Measurements from ENCODE around the gene NRXN3.

The NRXN3 gene

GRCh38 chr14:79376557-79376956 lies 1206.4 kb downstream of the NRXN3 start:
- in situ Hi-C loops (cut with HindIII; ENCODE audit: low pct_unique_long_range_greater_than_20kb, low sequenced_read_pairs), result no loop called here
- DNase-seq (ENCODE audit: low read depth in 1 of 2, low spot score in 1 of 2), result no peak
- no peak for TF ChIP-seq JUND (IDR thresholded peaks at IDR 0.05; ENCODE audit: low read depth)

- DNase-seq (ENCODE audit: low read depth in 1 of 2, low spot score in 1 of 2), result no peak
- TF ChIP-seq JUND (IDR thresholded peaks at IDR 0.05; ENCODE audit: low read depth), result no peak
Observed at GRCh38 chr14:79378020-79378419, 1207.8 kb downstream of the NRXN3 start.

GRCh38 chr14:79379266-79379665 lies 1209.1 kb downstream of the NRXN3 start:
- no peak for TF ChIP-seq JUND (IDR thresholded peaks at IDR 0.05; ENCODE audit: low read depth)
- in situ Hi-C loops (cut with HindIII; ENCODE audit: low pct_unique_long_range_greater_than_20kb, low sequenced_read_pairs), result no loop called here
- no peak for DNase-seq (ENCODE audit: low read depth in 1 of 2, low spot score in 1 of 2)

More at GRCh38 chr14:79378020-79378419, 1207.8 kb downstream of the NRXN3 start:
- in situ Hi-C loops (cut with HindIII; ENCODE audit: low pct_unique_long_range_greater_than_20kb, low sequenced_read_pairs), result no loop called here

- in situ Hi-C loops (cut with HindIII; ENCODE audit: low pct_unique_long_range_greater_than_20kb, low sequenced_read_pairs), result no loop called here
- no peak for DNase-seq (ENCODE audit: low read depth in 1 of 2, low spot score in 1 of 2)
- TF ChIP-seq JUND (IDR thresholded peaks at IDR 0.05; ENCODE audit: low read depth), result no peak
Observed at GRCh38 chr14:79383031-79383430, 1212.9 kb downstream of the NRXN3 start.

GRCh38 chr14:79383475-79383874 lies 1213.3 kb downstream of the NRXN3 start:
- DNase-seq (ENCODE audit: low read depth in 1 of 2, low spot score in 1 of 2), result no peak
- in situ Hi-C loops (cut with HindIII; ENCODE audit: low pct_unique_long_range_greater_than_20kb, low sequenced_read_pairs), result no loop called here
- TF ChIP-seq JUND (IDR thresholded peaks at IDR 0.05; ENCODE audit: low read depth), result no peak

GRCh38 chr14:79395061-79395460 lies 1224.9 kb downstream of the NRXN3 start:
- DNase-seq (ENCODE audit: low read depth in 1 of 2, low spot score in 1 of 2), result no peak
- in situ Hi-C loops (cut with HindIII; ENCODE audit: low pct_unique_long_range_greater_than_20kb, low sequenced_read_pairs), result no loop called here

GRCh38 chr14:79404874-79405511 lies 1234.8 kb downstream of the NRXN3 start:
- in situ Hi-C loops (cut with HindIII; ENCODE audit: low pct_unique_long_range_greater_than_20kb, low sequenced_read_pairs), result no loop called here
- TF ChIP-seq JUND (IDR thresholded peaks at IDR 0.05; ENCODE audit: low read depth), result no peak
- DNase-seq (ENCODE audit: low read depth in 1 of 2, low spot score in 1 of 2), result no peak

More at GRCh38 chr14:79395061-79395460, 1224.9 kb downstream of the NRXN3 start:
- no peak for TF ChIP-seq JUND (IDR thresholded peaks at IDR 0.05; ENCODE audit: low read depth)

GRCh38 chr14:79405512-79405910 lies 1235.3 kb downstream of the NRXN3 start:
- no peak for TF ChIP-seq JUND (IDR thresholded peaks at IDR 0.05; ENCODE audit: low read depth)
- in situ Hi-C loops (cut with HindIII; ENCODE audit: low pct_unique_long_range_greater_than_20kb, low sequenced_read_pairs), result no loop called here
- no peak for DNase-seq (ENCODE audit: low read depth in 1 of 2, low spot score in 1 of 2)

GRCh38 chr14:79407572-79407971 lies 1237.4 kb downstream of the NRXN3 start:
- no peak for TF ChIP-seq JUND (IDR thresholded peaks at IDR 0.05; ENCODE audit: low read depth)
- in situ Hi-C loops (cut with HindIII; ENCODE audit: low pct_unique_long_range_greater_than_20kb, low sequenced_read_pairs), result no loop called here
- no peak for DNase-seq (ENCODE audit: low read depth in 1 of 2, low spot score in 1 of 2)

- DNase-seq (ENCODE audit: low read depth in 1 of 2, low spot score in 1 of 2), result no peak
- in situ Hi-C loops (cut with HindIII; ENCODE audit: low pct_unique_long_range_greater_than_20kb, low sequenced_read_pairs), result no loop called here
- no peak for TF ChIP-seq JUND (IDR thresholded peaks at IDR 0.05; ENCODE audit: low read depth)
Observed at GRCh38 chr14:79408696-79409095, 1238.5 kb downstream of the NRXN3 start.

GRCh38 chr14:79411403-79412174 lies 1241.4 kb downstream of the NRXN3 start:
- no peak for DNase-seq (ENCODE audit: low read depth in 1 of 2, low spot score in 1 of 2)
- in situ Hi-C loops (cut with HindIII; ENCODE audit: low pct_unique_long_range_greater_than_20kb, low sequenced_read_pairs), result no loop called here
- TF ChIP-seq JUND (IDR thresholded peaks at IDR 0.05; ENCODE audit: low read depth), result no peak

GRCh38 chr14:79412822-79413221 lies 1242.6 kb downstream of the NRXN3 start:
- TF ChIP-seq JUND (IDR thresholded peaks at IDR 0.05; ENCODE audit: low read depth), result no peak
- in situ Hi-C loops (cut with HindIII; ENCODE audit: low pct_unique_long_range_greater_than_20kb, low sequenced_read_pairs), result no loop called here

GRCh38 chr14:79413734-79414428 lies 1243.7 kb downstream of the NRXN3 start:
- DNase-seq (ENCODE audit: low read depth in 1 of 2, low spot score in 1 of 2), result no peak
- in situ Hi-C loops (cut with HindIII; ENCODE audit: low pct_unique_long_range_greater_than_20kb, low sequenced_read_pairs), result no loop called here
- no peak for TF ChIP-seq JUND (IDR thresholded peaks at IDR 0.05; ENCODE audit: low read depth)

More at GRCh38 chr14:79412822-79413221, 1242.6 kb downstream of the NRXN3 start:
- no peak for DNase-seq (ENCODE audit: low read depth in 1 of 2, low spot score in 1 of 2)

Data from T47D (cell line).